Measurements from ENCODE around the gene ARHGAP22.
"Not testable (repeated sequence)": the region's sequence is repeated elsewhere in the genome, so short reads cannot be mapped to it uniquely, and the experiment has no call there.

The ARHGAP22 gene

DNA sequence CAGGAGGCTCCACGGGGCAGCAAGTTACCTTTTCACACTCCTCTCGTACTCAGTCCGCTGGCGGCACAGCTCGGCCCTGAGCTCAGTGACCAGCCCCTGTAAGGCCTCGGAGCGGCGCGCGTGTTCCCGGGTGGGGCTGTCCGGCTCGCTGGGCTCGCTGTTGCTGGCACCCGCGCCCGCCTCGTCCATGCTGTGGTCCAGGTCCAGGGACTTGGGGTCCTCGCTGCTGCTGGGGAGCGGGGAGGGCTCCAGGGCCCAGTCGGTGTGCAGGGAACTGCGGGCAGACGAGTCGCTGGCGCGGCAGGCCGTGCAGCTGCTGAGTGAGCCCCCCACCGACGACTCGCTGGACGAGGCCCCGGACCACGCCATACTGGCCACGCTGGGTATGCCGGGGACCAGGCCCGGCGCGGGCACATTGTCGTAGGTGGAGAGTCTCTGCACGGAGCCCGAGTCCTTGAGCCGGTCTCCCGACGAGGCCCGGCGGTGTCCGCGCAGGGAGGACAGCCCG is 154.6 kb downstream of the ARHGAP22 start:
- no peak for DNase-seq (ENCODE audit: low read depth)

DNA sequence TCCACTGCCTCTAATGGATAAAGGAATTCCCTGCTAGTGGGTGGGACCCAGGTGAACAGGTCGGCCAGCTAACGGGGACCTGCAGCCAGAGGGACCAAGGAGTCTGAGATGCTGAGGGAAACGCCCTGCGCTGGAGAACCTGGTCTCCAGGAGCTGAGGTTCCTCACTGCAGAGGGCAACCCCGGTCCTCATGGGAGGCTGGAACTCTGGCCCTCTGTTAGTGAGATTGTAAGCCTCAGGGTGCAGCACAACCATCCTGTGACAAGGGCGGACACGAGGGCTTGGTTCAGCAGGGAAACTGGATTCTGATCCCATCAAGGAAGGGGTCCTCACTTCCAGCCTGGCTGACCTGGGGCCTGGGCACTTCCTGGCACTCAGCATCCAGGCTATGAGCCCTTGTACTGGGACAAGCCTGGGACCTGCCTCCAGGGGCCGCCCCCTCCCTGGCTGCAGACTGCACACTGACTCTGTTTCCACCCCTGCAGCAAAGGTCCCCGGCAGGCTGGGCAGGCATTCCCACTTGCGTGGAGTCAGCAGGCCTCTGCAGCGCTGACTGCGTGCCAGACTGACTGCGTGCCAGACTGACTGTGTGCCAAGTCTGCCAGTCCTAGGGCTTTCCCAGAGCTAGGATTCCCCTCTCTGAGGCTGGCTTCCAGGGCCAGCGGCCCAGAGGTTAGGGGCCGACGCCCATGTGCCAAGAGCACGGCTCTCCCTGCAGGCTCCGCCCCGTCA is 155.2 kb downstream of the ARHGAP22 start:
- DNase-seq (ENCODE audit: low read depth): no peak

DNA sequence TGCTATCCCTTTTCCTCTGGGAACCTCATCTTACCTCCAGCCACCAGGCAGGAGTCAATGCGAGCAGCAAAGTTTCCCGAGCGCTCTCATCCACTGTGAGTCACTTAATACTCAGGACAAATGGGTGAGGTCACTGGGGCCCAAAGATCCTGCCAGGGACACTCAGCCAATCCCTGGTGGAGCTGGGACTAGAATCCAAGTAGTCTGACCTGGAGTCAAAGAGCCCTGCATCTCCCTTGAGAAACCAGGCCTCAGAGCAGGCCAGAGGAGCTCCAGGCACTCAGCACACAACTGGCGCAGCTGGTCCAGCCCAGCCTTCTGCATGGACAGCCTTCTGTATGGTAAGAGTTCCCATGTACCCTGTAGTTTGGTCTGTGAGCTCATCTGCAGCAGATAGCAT is 156.1 kb downstream of the ARHGAP22 start:
- no peak for DNase-seq (ENCODE audit: low read depth)

DNA sequence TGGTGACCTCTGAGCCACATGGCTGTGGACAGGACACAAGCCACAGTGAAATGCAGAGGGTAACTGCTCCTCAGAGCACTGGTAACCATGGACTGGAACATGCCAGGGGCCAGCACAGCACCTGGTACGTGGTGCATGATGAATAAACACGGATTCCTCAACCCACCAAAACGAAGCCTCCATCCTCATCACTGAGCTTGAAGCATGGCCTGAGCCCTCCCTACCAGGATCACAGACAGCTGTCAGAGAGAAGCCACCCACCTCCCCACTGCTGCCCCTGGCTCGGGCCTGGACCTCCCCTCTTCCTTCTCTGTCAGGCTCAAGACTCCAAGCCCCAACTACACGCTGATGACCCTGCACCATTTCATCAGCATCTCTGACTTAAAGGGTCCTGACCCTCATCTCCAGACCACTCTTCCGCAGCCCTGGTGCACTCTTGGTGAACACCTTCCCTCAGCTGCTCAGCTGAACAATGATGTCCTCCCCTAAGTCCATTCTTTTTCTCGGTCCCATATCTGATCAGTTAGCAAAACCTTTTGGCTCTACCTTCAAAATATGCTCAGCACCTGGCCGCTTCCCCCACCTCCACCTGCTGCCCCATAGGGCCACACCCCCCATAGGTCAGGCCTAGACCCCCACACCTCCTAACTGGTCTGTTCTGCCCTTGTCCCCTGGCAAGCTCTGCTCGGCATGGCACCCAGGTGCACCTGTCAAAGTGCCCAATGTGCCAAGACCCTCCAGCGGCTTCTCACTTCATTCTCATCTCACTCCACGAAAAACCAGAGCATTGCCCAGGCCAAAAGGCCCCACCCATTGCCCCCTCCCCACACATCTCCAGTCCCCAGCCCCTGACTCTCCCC is 157.3 kb downstream of the ARHGAP22 start:
- DNase-seq (ENCODE audit: low read depth): no peak

DNA sequence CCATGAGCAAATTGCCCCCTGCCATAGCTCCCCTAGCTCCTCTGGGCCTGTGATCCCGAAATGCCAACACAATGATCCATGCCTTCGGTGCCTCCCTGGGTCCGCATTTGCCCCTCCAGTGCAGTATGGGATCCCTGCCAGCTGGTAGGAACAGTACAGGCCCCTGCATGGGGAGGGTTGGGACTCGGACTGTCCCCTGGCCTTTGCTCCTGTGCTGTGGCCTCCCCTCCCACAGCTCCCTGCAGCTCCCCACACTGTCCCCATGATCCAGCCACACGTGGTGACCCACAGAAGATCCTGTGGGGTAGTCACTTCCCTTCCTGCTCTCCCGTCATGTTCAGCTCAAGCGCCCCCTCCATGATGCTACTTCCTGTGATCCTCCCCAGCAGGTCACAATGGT is 158.1 kb downstream of the ARHGAP22 start:
- no peak for DNase-seq (ENCODE audit: low read depth)

DNA sequence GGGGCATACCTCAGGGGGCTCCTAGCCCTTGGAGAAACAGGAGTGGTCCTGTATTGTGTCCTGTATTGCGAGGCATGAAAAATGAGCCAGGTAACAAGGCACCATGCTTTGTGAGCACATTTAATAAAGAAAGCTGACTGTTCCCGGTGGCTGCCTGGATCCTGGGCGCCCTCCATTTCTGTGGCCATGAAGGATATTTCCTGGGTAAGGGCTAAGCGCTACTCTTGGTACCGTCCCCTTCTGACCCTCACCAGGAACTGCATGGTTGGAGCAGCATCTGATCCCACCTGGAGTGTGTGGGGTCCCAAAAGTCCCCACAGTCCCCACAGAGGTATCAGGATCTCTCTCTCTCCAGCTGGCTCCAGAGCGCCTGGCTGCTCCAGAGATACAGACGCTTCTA is 158.9 kb downstream of the ARHGAP22 start:
- no peak for DNase-seq (ENCODE audit: low read depth)

DNA sequence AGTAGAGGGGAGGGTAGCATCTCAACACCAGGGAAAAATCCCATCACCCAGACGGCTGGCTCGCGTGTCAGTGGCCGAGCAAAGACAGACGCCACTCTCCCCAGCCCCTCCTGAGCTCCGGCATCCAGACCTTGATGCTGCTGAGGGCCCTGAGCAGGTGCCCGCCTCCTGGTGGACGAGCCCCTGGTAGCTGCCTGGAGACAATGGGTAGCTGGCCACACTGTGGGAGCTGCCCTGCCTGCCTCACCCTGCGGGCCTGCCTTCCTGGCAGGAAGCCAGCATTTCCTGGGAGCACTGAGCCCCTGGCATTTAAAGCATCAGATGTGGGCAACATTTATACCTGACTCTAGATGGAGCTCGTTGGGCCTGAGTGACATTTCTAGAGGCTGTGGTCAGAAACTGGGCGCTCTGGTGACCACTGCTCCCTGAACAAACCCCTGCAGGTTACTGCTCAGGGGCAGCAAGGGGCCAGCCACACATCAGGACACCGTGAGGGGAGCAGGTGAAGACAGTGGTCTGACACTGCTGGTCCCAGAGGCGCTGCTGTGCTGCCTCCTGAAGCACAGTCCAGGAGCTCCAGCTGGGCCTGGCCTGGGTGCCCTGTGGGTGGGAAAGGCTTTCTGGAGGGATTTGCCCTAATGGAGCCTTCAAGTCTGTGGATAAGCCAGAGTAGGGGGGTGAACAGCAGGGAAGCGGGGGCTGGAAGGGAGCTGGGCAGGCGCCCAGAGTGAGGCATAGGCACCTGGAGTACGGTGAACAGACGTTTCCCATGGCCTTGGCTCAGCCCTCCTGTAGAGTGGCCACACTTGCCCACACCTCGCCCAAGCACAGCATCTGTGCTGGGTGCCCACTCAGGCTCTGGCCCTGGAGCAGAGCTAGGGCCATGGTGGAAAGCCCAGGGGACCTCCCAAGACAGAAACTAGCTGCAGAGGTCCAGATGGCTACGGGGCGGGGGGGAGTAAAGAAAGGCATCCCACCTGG is 159.7 kb downstream of the ARHGAP22 start:
- DNase-seq (ENCODE audit: low read depth): no peak

DNA sequence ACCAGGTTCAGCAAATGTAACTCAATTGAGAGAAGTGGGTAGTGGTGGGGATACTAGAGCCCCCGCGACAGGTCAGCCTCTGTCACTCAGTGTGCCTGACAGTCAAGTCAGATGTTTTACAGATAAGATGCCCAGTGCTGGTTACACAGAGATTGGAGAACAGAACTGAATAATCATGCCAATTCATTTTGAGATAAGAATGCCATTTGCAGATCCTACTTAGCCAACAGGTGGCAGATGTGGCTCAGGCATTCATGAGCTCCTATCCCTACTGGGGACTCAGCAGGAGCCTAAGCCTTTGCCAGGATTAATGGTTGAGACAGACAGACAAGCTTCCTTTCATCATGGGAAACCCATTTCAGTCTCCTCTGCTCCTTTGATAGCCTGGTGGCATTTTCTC is 160.6 kb downstream of the ARHGAP22 start:
- no peak for DNase-seq (ENCODE audit: low read depth)

DNA sequence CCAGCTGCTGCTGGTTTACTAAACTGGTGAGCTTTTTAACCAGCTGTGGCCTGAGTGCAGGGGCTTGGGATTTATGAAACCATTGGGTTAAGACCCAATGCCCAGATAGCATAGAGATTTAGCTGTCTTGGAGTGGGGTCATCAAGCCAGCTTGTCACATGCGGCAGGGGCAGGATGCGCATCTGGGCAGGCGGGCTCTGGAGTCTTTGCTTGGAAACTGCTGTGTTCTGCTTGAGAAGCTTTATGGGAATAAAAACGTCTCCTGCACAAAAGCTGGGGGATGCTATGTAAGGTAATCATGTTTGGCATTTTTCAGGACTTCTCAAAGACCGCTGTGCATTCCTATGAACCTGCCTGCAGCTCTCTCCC is 162.1 kb downstream of the ARHGAP22 start:
- no peak for DNase-seq (ENCODE audit: low read depth)

DNA sequence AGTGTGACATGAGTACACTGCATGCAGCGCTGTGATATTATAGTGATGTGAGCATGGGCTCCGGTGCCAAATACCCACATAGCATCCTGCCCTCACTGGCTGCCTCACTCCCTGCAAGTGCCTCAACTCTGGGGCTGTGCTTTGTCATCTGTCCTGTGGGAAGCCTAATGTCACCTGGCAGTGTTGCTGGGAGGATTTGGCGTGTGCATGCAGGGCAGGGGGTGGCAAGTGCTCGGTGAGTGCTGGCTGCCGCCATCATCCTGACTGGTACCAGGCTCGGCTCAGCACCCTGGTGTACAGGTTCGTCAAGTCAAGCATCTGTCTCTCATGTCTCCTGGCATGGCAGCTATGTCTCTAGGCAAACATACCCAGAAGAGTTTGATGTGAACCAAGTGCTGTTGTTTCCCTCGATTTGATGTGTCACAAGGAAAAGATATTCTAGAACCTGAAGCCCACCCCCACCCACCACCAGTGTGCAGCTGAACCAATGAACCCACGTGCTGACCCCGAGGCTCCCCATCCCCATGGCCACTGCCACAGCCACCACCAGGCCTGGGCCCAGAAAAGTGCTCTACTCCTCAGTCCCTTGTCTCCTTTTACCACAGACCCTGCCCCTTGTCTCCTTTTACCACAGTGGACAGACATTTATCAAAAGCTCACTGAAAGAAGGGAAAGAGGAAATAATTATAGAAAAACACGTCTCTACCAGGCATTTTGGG is 162.6 kb downstream of the ARHGAP22 start:
- DNase-seq (ENCODE audit: low read depth): no peak

DNA sequence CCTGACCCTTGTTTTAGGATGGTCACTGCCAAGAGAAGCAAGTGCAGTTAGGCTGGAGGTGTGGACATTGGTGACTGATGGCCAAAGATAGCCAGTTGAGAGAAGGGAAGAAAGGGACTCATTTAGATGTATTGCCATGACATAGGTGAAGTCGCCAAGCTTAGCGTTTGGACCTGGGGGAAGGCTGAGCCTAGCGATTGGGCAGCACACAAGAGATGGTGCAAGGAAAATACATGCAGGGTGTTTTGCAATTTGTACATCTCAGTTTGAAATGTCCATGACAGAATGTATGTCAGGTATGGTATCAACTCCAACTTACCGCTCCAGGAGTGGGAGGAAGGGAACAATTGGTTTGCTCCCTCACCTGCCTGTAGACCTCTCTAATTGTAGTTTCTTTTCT is 164.1 kb downstream of the ARHGAP22 start:
- DNase-seq (ENCODE audit: low read depth): no peak

DNA sequence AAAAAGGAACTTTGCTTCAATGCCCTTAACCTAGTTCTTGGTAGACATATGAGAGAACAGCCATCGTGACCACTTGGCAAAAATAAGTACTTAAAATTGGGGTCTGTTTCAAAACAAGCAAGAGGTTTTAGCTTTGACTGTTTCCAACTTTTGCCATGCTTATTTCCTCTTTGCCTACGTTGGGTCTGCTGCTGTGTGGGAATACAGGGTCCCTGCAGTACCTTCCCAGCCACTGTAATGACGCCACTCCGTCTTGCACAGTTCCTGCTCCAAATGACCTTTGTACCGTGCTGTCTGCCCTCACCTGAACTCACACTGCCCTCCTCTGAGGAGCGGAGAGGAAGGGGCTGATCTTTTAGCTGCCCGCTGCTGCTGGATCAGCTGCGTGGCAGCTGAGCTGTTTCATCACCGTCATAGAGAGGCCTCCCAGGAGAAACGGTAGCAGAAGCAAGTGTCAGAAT is 165.3 kb downstream of the ARHGAP22 start:
- DNase-seq (ENCODE audit: low read depth): no peak

DNA sequence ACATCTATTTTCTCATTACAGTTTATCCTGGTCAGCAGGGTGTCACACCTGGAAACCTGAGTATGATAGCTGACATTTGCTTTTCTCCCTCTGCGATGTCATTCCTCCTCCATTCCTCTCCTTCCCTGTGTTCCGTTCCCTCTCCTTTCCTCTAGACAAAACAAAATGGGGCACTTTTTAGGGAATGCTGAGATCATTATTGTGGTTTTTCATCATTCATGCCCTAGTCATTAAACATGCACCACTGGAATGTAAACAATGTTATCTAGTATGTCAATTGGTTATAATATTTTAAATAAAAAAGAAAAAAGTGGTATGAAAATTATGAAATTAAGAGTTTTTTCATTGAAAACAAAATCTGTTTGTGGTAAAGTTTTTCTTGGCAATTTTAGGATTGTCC is 165.8 kb downstream of the ARHGAP22 start:
- no peak for DNase-seq (ENCODE audit: low read depth)

DNA sequence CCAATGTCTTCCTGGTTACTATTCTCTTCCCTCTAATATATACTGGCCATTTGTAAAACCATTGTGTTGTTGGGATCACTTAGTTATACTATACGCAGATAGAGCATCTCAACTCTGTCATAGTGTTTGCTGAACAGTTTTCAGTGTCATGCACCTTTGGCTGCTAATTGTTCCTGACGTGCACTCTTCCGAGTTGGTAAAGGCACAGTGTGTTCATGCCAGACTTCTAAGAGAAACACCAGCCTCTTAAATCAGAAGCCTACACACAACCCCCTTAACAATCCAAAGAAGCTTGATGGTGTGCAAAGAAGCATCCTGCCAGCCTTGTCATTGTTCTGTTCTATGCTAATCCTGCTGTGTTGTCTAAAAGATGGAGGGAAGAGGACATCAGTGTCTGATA is 167.3 kb downstream of the ARHGAP22 start:
- DNase-seq (ENCODE audit: low read depth): no peak

DNA sequence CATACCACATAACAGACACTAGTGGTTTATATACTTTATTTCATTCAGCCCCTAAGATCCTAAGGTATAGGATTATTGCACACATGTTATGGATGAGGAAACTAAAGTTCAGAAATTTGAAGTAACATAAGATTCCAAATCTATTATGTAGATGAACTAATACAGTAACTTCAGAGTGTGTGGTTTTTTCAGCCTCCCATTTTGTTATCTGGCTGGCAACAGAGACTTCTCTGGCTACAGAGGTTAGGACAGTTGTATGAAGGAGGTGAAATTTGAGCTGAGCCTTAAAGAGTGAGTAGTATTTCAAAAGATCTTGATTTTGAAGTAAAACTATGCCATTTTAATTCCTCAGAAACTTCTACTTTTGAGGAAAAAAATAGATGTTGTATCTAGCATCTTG is 173.0 kb downstream of the ARHGAP22 start:
- no peak for DNase-seq (ENCODE audit: low read depth)

DNA sequence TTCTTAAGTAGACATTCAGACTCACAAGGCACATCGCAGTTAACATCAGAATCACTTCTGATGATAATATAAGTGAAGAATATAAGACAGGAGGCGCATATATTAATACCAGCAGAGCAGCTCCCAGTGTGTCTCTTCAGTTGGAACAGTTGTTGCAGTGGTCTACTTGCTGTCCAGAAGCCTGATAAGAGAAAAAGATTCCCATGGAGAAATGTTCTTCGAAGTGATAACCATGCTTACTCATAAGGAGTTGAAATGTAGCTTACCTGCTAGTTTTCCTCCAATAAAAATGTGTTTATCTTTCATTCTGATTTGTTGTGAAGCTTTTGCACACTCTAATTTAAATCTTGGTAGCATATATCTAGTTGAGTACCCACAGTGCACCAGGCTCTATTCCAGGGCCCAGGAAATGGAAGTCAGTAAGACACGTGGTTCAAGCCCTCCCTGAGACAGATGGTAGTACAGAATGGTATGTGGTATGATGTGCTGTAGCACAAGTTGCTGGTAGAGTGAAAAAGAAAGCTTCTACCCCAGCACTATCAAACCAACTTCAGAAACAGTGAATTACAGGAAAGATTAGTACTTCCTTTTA is 174.4 kb downstream of the ARHGAP22 start:
- DNase-seq (ENCODE audit: low read depth): no peak

DNA sequence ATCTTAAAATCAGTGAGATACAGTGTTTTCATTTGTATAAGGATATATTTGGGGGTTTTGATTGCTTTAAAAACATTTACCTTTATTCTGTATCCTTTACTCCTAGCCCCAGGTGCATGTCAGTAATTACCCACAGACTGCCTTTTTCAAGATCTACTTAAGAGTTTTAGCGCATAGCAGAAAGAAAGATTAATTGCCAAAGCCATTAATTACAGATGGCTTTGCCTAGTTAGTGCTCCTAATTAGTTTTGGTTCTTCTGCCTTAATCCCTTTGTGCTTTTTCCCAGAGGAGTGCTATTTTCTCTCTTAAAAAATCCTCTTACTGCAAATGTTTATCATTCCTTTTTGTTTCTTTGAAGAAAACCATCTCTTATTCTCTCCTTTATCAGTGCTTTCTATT is 175.6 kb downstream of the ARHGAP22 start:
- no peak for DNase-seq (ENCODE audit: low read depth)

DNA sequence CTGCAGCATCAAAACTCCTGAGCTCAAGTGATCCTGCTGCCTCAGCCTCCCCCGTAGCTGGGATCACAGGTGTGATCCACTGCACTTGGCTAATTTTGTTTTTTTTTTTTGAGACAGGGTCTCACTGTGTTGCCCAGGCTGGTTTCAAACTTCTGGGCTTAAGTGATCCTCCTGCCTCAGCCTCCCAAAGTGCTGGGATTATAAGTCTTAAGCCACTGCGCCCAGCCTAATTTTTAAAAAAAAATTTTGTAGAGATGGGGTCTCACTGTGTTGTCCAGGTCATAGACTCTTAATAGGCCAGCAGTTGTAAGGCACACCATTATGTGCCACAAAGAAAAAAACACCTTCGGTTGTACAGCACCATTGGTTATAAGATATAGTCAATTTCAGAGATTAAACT is 176.0 kb downstream of the ARHGAP22 start:
- DNase-seq (ENCODE audit: low read depth): no peak

DNA sequence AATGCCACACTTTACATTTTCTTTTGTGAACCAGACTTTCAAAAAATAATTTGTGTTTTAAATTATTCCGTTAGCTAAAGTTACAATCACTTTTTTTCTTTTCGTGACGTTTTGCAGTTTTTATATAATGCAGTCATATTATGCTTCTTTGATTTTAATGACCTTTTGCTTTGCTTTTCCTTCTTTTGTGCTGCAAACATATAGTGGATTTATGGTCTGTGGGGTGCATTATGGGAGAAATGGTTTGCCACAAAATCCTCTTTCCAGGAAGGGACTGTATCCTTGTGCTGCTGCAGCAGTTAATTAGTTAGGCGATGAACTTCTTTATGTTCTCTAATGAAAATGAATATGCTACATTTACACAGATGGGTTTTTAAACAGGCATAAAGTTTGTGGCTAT is 181.0 kb downstream of the ARHGAP22 start:
- no peak for DNase-seq (ENCODE audit: low read depth)

DNA sequence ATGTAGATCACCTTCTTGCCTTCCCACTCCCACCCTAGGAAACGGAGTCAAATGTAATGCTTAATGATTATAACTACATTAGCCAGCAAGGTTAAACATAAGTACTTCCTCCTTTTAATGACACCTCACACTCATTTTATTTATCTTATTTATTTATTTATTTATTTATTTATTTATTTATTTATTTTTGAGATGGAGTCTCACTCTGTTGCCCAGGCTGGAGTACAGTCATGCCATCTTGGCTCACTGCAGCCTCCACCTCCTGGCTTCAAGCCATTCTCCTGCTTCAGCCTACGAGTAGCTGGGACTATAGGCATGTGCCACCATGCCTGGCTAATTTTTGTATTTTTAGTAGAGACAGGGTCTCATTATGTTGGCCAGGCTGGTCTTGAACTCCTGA is 183.0 kb downstream of the ARHGAP22 start:
- DNase-seq (ENCODE audit: low read depth): not testable (repeated sequence)

DNA sequence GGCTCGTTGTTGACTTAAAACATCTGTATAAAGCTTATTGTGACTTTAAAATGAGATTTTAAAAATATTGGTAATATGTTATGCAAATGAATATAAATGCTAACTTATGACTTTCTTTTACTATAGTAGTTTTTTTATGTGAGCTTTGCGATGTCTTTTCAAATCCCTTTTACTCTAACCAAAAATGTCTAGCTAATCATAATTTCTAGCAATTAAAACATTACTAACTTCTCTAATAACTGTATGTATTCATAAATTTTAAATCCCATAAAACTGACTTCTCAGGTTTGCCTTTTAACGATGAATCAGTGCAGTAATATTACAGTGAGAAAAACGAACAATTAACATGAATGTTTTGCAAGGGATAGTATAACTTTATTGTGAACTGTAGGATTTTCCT is 185.2 kb downstream of the ARHGAP22 start:
- DNase-seq (ENCODE audit: low read depth): no peak

All from stimulated activated CD8-positive, alpha-beta memory T cell treated with anti-CD3 and anti-CD28 coated beads, Interleukin-12 subunit alpha, Interleukin-12 subunit beta, amount 100 ng/mL, for 1 hour (primary cell).